MM.1S (cell line): ENCODE results near the gene GDF3.

Experiments used
- DNase-seq: peaks from one replicate; pipeline ENCODE4 v3.0.0-alpha.2; 2015
- H2AFZ ChIP-seq: fragments of 300-600 bp; sonication (generic); 2 replicates; pipeline ENCODE4 v1.6.0; 2016; ENCODE audit warnings: antibody characterized with exemption, low read length
- H3F3A ChIP-seq: fragments of 300-600 bp; sonication (generic); 2 replicates; pipeline ENCODE4 v1.6.1; 2016; ENCODE audit warnings: mild to moderate bottlenecking, antibody characterized with exemption, low read length, moderate library complexity, mixed read lengths; ENCODE audit not compliant: insufficient read depth
- H3K27ac ChIP-seq: fragments of 300-600 bp; sonication (generic); 2 replicates; pipeline ENCODE4 v1.5.1; 2016; ENCODE audit warnings: mild to moderate bottlenecking, low read length
- H3K27me3 ChIP-seq: fragments of 300-600 bp; sonication (generic); replicated peaks from 2 replicates; pipeline ENCODE4 v1.6.0; 2016; ENCODE audit warnings: low read length; ENCODE audit not compliant: insufficient read depth
- H3K36me3 ChIP-seq: fragments of 300-600 bp; sonication (generic); replicated peaks from 2 replicates; pipeline ENCODE4 v1.6.1; 2016; ENCODE audit warnings: mild to moderate bottlenecking, low read length, mixed read lengths; ENCODE audit not compliant: insufficient read depth
- H3K4me1 ChIP-seq: fragments of 300-600 bp; sonication (generic); 2 replicates; pipeline ENCODE4 v1.6.1; 2016; ENCODE audit warnings: low read length, mixed read lengths
- H3K4me2 ChIP-seq: fragments of 300-600 bp; sonication (generic); 2 replicates; pipeline ENCODE4 v1.6.0; 2016; ENCODE audit warnings: low read depth, low read length
- H3K4me3 ChIP-seq: fragments of 300-600 bp; sonication (generic); 2 replicates; pipeline ENCODE4 v1.5.1; 2016; ENCODE audit warnings: low read length, mixed read lengths
- H3K79me2 ChIP-seq: fragments of 300-600 bp; sonication (generic); 2 replicates; pipeline ENCODE4 v1.6.1; 2016; ENCODE audit warnings: mixed run types, low read length, mixed read lengths
- H3K9ac ChIP-seq: fragments of 300-600 bp; sonication (generic); 2 replicates; pipeline ENCODE4 v1.6.1; 2016; ENCODE audit warnings: low read length, mixed read lengths
- H3K9me2 ChIP-seq: fragments of 300-600 bp; sonication (generic); replicated peaks from 2 replicates; pipeline ENCODE4 v1.6.1; 2016; ENCODE audit warnings: mild to moderate bottlenecking, low read length, mixed read lengths; ENCODE audit not compliant: insufficient read depth
- H3K9me3 ChIP-seq: fragments of 300-600 bp; sonication (generic); replicated peaks from 2 replicates; pipeline ENCODE4 v1.6.1; 2016; ENCODE audit warnings: mild to moderate bottlenecking, low read length, mixed read lengths; ENCODE audit not compliant: insufficient read depth
- H4K20me1 ChIP-seq: fragments of 300-600 bp; sonication (generic); 2 replicates; pipeline ENCODE4 v1.6.1; 2016; ENCODE audit warnings: mild to moderate bottlenecking, low read length, moderate library complexity, mixed read lengths; ENCODE audit not compliant: insufficient read depth
- CTCF ChIP-seq: fragments of 300-600 bp; sonication (generic); IDR thresholded peaks from 2 replicates; pipeline ENCODE4 v1.5.1; 2016; ENCODE audit warnings: antibody characterized with exemption, low read length, mixed read lengths
- EZH2 ChIP-seq: fragments of 300-600 bp; sonication (generic); optimal IDR thresholded peaks from 2 replicates; pipeline ENCODE3; 2017; ENCODE audit warnings: low read depth, mild to moderate bottlenecking, antibody characterized with exemption, low read length, mixed read lengths
- EZH2phosphoT487 ChIP-seq: fragments of 300-600 bp; sonication (generic); IDR thresholded peaks from 2 replicates; pipeline ENCODE4 v1.6.1; 2018; ENCODE audit warnings: antibody characterized with exemption, low read length

GDF3 gene

GRCh38 chr12:7646178-7646475 is 49.4 kb downstream of the GDF3 start:
- no peak overlapping the region for H3K4me2 ChIP-seq
- no peak overlapping the region for H3K9ac ChIP-seq
- DNase-seq, result no peak

GRCh38 chr12:7645395-7646177 is 50.0 kb downstream of the GDF3 start:
- H3K4me2 ChIP-seq, result no peak overlapping the region

More at GRCh38 chr12:7646178-7646475, 49.4 kb downstream of the GDF3 start:
- Histone ChIP-seq H3K4me3 (no peak overlapping the region), H3K27ac (no peak overlapping the region), H3K4me1 (peaks cover 8% of the 10 kb centered on the region; the same call in 1 of the 2 replicates), H4K20me1 (no peaks in the 10 kb centered on the region), H3K9me3 (no peaks in the 10 kb centered on the region), H3F3A (no peaks in the 10 kb centered on the region), H3K79me2 (no peaks in the 10 kb centered on the region), H2AFZ (no peak overlapping the region), H3K27me3 (no peaks in the 10 kb centered on the region), H3K36me3 (no peaks in the 10 kb centered on the region), H3K9me2 (no peaks in the 10 kb centered on the region)
- TF ChIP-seq EZH2phosphoT487, result no peak
- TF ChIP-seq EZH2, result no peak
- no peak for TF ChIP-seq CTCF

GRCh38 chr12:7642876-7643309 is 52.7 kb downstream of the GDF3 start:
- no peaks in the 10 kb centered on the region for H4K20me1 ChIP-seq
- no peak overlapping the region for H3K9ac ChIP-seq
- no peaks in the 10 kb centered on the region for H3K36me3 ChIP-seq
- H3K27ac ChIP-seq, result no peak overlapping the region
- DNase-seq, result peak; percentile 48
- no peak overlapping the region for H3K4me2 ChIP-seq
- no peaks in the 10 kb centered on the region for H3K4me1 ChIP-seq
- no peak for TF ChIP-seq EZH2phosphoT487
- peak; percentile 66 for TF ChIP-seq CTCF
- no peaks in the 10 kb centered on the region for H3K79me2 ChIP-seq
- H3K4me3 ChIP-seq, result no peak overlapping the region
- H3K27me3 ChIP-seq, result no peaks in the 10 kb centered on the region
- no peak overlapping the region for H2AFZ ChIP-seq
- H3K9me3 ChIP-seq, result no peaks in the 10 kb centered on the region
- H3K9me2 ChIP-seq, result no peaks in the 10 kb centered on the region
- peaks cover 3% of the 10 kb centered on the region; the same call in 1 of the 2 replicates for H3F3A ChIP-seq

More at GRCh38 chr12:7645395-7646177, 50.0 kb downstream of the GDF3 start:
- peak; percentile 88 for TF ChIP-seq CTCF
- TF ChIP-seq EZH2phosphoT487, result no peak
- Histone ChIP-seq H3K27ac (no peak overlapping the region), H3K9ac (no peak overlapping the region), H3K9me2 (no peaks in the 10 kb centered on the region), H3K4me1 (peaks cover 8% of the 10 kb centered on the region; the same call in 1 of the 2 replicates), H3K9me3 (no peaks in the 10 kb centered on the region), H3K79me2 (no peaks in the 10 kb centered on the region), H3K27me3 (no peaks in the 10 kb centered on the region), H4K20me1 (no peaks in the 10 kb centered on the region), H3K36me3 (no peaks in the 10 kb centered on the region), H3F3A (no peaks in the 10 kb centered on the region), H2AFZ (no peak overlapping the region), H3K4me3 (no peak overlapping the region)
- peak; percentile 37 for DNase-seq
